Effector memory CD8-positive, alpha-beta T cell (primary cell): ENCODE results near the gene PBX3.

ENCODE experiments used
- ATAC-seq: fragments of 150-1000 bp; cut with Tn5 transposase; replicated peaks from 2 replicates; pipeline ENCODE4 v1.10.0; 2021; ENCODE audit warnings: mild to moderate bottlenecking, moderate library complexity
- DNase-seq, 3 experiments: peaks; one replicate each; pipeline ENCODE4 v3.0.0; 2021
- H3K27ac Mint-ChIP-seq, 2 donors: one replicate each; pipeline ENCODE4 v1.8.0; 2022; ENCODE audit warnings: mild to moderate bottlenecking in 2 of 2, mixed read lengths in 2 of 2, moderate library complexity in 2 of 2
- H3K27me3 Mint-ChIP-seq, 2 donors: one replicate each; pipeline ENCODE4 v1.8.0; 2022; ENCODE audit warnings: mixed read lengths in 2 of 2
- H3K36me3 Mint-ChIP-seq: one replicate; pipeline ENCODE4 v1.8.0; 2022; ENCODE audit warnings: mild to moderate bottlenecking, moderate library complexity, mixed read lengths; ENCODE audit not compliant: insufficient read depth
- H3K4me1 Mint-ChIP-seq, 2 donors: one replicate each; pipeline ENCODE4 v1.8.0; 2022; ENCODE audit warnings: low read depth in 2 of 2, mixed read lengths in 2 of 2
- H3K4me3 Mint-ChIP-seq, 2 donors: one replicate each; pipeline ENCODE4 v1.8.0; 2022; ENCODE audit warnings: mild to moderate bottlenecking in 2 of 2, mixed read lengths in 2 of 2, moderate library complexity in 2 of 2
- H3K9me3 Mint-ChIP-seq, 2 donors: one replicate each; pipeline ENCODE4 v1.8.0; 2022; ENCODE audit warnings: mixed read lengths in 2 of 2

PBX3 gene

GRCh38 chr9:125996791-125997190 is 249.6 kb downstream of the PBX3 start:
- H3K27ac Mint-ChIP-seq: no peak overlapping the region
- ATAC-seq (no peak), DNase-seq (no peak)
- peaks cover 6 to 41% of the 10 kb centered on the region in 2 donors for H3K27me3 Mint-ChIP-seq
- H3K4me1 Mint-ChIP-seq: no peaks in the 10 kb centered on the region
- H3K4me3 Mint-ChIP-seq: no peak overlapping the region
- H3K36me3 Mint-ChIP-seq: no peaks in the 10 kb centered on the region
- H3K9me3 Mint-ChIP-seq: no peaks in the 10 kb centered on the region

GRCh38 chr9:125997196-125997823 is 250.1 kb downstream of the PBX3 start:
- Mint-ChIP-seq H3K27ac (no peak overlapping the region), H3K4me3 (no peak overlapping the region), H3K4me1 (no peaks in the 10 kb centered on the region), H3K27me3 (peaks cover 6 to 41% of the 10 kb centered on the region in 2 donors), H3K9me3 (no peaks in the 10 kb centered on the region), H3K36me3 (no peaks in the 10 kb centered on the region)
- ATAC-seq (no peak), DNase-seq (no peak)

DNA sequence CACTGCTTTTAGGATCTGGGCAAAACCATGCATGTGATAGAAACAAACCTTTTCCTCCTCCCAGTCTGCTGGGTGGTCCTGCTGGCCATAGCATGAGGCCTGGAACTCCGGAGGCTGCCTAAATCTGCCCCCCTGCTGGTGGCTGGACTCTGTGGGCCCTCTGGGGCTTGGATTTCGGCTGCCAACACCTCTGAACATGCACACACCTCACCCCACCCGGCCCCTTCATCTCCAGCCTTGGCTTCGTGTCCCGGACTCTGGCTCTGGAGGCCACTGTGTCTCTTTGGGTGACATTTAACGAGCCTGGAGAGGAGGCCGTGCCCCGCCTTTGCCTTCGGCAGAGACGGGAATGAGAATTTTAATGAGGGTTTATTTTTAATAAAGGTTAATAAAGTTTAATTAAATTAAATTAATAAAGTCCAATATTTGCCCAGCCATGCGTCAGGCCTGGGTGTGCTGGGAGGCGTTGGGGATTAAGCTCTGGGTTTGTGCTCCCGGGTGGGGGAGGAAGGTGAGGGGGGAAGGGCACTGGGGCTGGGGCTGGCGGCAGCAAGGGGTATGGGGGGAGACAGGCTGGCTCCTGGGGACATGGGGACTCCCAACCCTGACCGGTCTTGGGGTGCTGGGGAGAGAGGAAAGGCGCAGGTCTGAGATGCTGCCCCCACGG is 251.8 kb downstream of the PBX3 start:
- Mint-ChIP-seq H3K4me3 (no peak overlapping the region), H3K27ac (no peak overlapping the region), H3K9me3 (no peaks in the 10 kb centered on the region), H3K36me3 (no peaks in the 10 kb centered on the region), H3K27me3 (peaks cover 6 to 41% of the 10 kb centered on the region in 2 donors), H3K4me1 (no peaks in the 10 kb centered on the region)
- DNase-seq: no peak
- no peak for ATAC-seq

DNA sequence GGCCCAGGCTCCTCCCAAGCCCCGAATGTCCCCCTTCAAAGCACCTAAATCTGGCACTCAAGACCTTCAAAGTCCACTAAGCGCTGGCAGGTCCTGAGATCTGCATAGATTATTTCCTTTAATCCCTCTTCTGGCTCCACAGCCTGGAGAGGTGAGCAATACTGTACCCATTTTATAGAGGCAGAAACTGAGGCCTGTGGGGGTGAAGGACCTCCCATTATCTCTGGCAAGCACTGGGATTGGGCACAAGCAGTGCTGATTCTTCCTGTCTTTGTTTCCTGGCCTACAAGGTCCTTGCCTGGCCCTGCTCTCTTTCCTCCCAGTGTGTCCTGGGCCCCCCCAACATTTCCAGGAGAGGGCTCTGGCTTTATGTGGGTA is 252.3 kb downstream of the PBX3 start:
- ATAC-seq: no peak
- H3K4me1 Mint-ChIP-seq: no peaks in the 10 kb centered on the region
- H3K36me3 Mint-ChIP-seq: no peaks in the 10 kb centered on the region
- H3K4me3 Mint-ChIP-seq: no peak overlapping the region
- no peak overlapping the region for H3K27ac Mint-ChIP-seq
- H3K9me3 Mint-ChIP-seq: no peaks in the 10 kb centered on the region
- no peak for DNase-seq
- peaks cover 6 to 41% of the 10 kb centered on the region in 2 donors for H3K27me3 Mint-ChIP-seq

- ATAC-seq (no peak), DNase-seq (no peak)
- Mint-ChIP-seq H3K9me3 (no peaks in the 10 kb centered on the region), H3K27ac (no peak overlapping the region), H3K4me3 (no peak overlapping the region), H3K36me3 (no peaks in the 10 kb centered on the region), H3K27me3 (peaks cover 6 to 33% of the 10 kb centered on the region in 2 donors), H3K4me1 (no peaks in the 10 kb centered on the region)
Measured at GRCh38 chr9:126000256-126000655, 253.1 kb downstream of the PBX3 start.

DNA sequence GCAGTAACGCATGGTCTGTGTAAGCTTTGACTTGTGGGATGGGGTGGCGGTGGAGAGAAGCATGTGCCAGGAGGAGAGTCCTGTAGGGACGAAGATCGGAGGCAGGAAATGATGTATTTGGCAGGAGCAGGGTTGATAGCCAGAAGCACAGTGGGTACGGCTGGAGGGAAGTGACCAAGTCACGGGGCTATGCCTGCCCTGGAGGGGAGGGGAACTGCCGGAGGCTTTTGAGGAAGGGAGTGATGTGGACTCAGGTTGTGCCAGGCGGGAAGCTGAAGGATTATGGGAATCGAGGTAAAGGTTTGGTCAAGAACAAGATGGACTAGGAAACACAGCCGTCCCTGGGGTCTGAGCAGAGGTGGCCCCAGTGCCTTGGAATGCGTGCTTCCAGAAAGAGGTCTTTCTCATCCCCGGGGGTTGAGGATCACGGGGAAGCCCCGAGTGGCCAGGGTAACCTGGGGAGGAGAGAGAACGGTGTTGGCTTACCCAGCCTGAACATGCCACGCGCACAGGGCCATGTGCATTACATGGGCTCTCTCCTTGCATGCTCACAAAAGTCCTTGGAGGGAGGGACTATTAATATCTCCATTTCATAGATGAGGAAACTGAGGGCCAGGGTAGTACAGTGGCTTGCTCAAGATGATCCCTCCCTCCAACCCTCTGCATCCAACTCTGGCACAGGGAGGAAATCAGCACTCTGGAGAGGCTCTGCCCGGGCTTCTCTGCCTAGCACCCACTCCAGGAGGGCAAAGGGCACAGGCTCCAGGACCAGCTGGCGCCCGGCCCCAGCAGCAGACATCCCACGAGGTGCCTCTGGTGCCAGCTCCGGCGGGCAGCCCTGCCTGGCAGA is 253.8 kb downstream of the PBX3 start:
- Mint-ChIP-seq H3K27ac (no peak overlapping the region), H3K36me3 (no peaks in the 10 kb centered on the region), H3K27me3 (peaks cover 6 to 26% of the 10 kb centered on the region in 2 donors), H3K4me1 (no peaks in the 10 kb centered on the region), H3K4me3 (no peak overlapping the region), H3K9me3 (no peaks in the 10 kb centered on the region)
- DNase-seq (no peak), ATAC-seq (no peak)

DNA sequence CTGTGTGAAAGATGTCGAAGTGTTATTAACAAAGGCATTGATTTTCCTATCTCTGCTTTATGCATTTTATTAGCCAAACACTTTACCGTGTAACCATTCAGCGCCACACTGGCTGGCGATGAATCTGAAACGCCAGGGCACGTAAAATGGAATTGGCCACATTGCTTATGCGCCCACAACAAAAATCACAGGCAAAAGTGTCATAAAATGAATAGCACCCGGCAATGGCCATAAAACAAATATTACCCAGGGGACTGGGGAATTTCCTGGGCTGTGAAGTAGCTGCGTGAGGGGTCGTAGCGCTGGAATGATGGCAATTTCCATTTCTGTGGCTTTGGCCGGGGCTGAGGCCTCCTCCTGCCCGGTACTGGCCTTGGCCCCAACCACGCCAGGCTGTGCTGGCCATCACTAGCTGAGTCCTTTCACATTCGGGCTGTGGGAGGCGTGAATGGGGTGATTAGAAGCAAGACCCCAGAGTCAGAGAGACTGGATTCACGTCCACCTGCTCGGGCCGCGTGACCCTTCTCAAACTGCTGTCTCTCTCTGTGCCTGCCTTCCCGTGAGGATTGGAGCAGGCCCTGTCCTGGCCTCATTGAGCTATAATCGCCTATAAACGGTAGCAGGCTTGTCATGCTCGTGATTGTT is 254.5 kb downstream of the PBX3 start:
- ATAC-seq (no peak), DNase-seq (no peak)
- Mint-ChIP-seq H3K27me3 (peaks cover 6 to 24% of the 10 kb centered on the region in 2 donors), H3K4me1 (no peaks in the 10 kb centered on the region), H3K9me3 (no peaks in the 10 kb centered on the region), H3K27ac (no peak overlapping the region), H3K36me3 (no peaks in the 10 kb centered on the region), H3K4me3 (no peak overlapping the region)

GRCh38 chr9:126002476-126003350 is 255.5 kb downstream of the PBX3 start:
- Mint-ChIP-seq H3K27ac (no peak overlapping the region), H3K4me3 (no peak overlapping the region), H3K27me3 (peaks cover 12 to 25% of the 10 kb centered on the region in 2 donors), H3K4me1 (no peaks in the 10 kb centered on the region), H3K9me3 (peaks cover 0 to 3% of the 10 kb centered on the region in 2 donors), H3K36me3 (no peaks in the 10 kb centered on the region)
- DNase-seq (no peak), ATAC-seq (no peak)

DNA sequence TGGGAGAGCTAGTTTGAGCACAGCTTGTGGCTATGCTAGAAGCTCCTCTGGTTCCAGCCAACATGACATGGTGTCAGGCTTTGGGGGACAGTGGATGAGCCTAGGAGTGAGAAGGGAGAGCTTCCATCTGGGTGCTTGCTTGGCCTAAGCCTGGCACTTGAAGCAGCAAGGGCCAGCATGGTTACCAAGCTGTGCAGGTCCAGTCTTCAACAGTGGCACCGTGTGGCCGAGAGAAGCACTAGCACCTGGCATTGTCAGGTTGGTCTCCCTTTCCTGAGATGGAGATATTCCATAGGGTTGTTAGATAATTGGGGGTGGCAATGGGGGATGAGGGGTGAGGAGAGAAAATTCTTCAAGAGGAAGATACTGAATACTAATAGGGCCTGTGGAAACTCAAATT is 261.9 kb downstream of the PBX3 start:
- no peak overlapping the region for H3K27ac Mint-ChIP-seq
- H3K9me3 Mint-ChIP-seq: peaks cover 12 to 17% of the 10 kb centered on the region in 2 donors
- DNase-seq (no peak), ATAC-seq (no peak)
- H3K36me3 Mint-ChIP-seq: no peaks in the 10 kb centered on the region
- H3K4me1 Mint-ChIP-seq: no peaks in the 10 kb centered on the region
- H3K4me3 Mint-ChIP-seq: no peak overlapping the region
- H3K27me3 Mint-ChIP-seq: peaks cover 20 to 48% of the 10 kb centered on the region in 2 donors

DNA sequence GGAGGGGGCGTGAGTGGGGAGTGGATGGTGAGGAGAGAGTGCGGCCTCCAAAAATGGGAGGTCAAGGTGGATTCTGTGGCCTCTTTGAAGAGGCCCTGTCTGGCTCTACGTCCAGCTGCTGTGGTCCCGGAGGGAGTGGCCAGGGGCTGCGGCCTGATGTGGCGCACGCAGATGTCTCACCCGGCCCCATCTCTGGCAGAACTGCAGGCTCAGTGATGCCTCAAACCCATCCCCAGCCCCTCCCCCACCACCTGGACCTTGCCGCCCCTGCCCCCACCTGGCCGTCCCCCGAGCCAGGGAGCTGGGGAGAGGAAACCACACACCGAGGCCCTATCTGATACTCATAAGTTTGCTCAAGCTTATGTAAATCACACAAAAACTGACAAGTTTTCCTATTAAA is 267.6 kb downstream of the PBX3 start:
- DNase-seq (no peak), ATAC-seq (no peak)
- H3K27me3 Mint-ChIP-seq: peaks cover 14 to 54% of the 10 kb centered on the region in 2 donors
- H3K4me1 Mint-ChIP-seq: no peaks in the 10 kb centered on the region
- peaks cover 0 to under 1% of the 10 kb centered on the region in 2 donors for H3K9me3 Mint-ChIP-seq
- H3K36me3 Mint-ChIP-seq: peaks cover 3% of the 10 kb centered on the region
- no peak overlapping the region for H3K4me3 Mint-ChIP-seq
- H3K27ac Mint-ChIP-seq: no peak overlapping the region

DNA sequence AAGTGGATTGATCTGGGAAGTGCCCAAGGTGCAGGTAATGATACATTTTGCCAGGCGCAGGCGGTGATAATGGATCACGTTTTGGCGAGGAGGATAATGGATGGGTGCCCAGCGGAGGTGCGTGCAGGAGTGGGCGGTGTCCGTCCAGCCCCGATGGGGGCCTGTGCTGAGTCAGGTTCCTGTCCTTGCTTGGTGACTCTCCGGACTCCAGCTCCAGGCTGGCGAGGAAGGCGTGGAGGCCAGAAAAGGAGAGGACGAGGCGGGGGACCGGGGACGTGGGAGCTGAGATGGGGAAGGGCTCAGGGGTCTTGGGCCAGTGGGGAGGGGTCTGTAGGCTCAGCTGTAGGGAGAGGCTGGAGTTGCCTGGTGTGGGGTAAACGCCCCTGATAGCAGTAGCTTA is 268.3 kb downstream of the PBX3 start:
- Mint-ChIP-seq H3K36me3 (peaks cover 3% of the 10 kb centered on the region), H3K4me3 (no peak overlapping the region), H3K27me3 (peaks cover 14 to 54% of the 10 kb centered on the region in 2 donors), H3K9me3 (no peaks in the 10 kb centered on the region), H3K4me1 (no peaks in the 10 kb centered on the region), H3K27ac (no peak overlapping the region)
- ATAC-seq (no peak), DNase-seq (no peak)

DNA sequence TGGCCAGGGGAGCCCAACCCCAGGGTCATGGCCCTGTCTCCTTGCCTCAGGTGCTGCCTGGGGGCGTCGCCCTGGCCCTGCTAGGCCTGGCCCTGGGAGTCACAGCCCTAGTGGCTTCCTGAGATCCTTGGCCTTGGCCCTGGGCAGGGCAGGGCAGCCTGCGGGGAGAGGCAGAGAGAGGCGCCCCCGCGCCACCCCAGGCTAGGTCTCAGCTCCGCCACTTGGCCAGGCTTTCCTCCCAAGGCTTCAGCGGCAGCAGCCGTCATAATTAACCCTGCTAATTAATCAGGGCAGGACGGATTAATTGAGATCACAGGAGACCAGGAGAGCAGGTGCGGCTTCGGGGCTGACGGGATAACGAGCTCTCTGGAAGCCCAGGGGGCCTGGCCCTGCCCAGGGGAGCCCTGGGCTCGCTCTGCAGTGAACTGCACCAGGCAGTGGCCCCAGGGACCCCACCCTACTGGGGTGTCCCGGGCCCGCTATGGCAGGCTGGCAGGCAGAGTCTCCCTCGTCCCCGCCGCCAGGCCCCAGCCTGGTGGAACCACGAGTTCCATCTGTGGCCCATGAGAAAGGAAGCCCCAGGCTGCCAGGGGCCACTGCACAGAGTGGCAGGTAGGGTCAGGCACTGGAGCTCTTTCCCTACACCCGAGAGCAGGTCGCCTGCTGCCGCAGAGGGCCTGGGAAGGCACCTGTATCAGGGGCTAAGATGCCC is 269.6 kb downstream of the PBX3 start:
- Mint-ChIP-seq H3K4me3 (no peak overlapping the region), H3K27ac (peak overlapping the region in 1 of 2 donors; percentile 56), H3K27me3 (peaks cover 24 to 53% of the 10 kb centered on the region in 2 donors), H3K4me1 (no peaks in the 10 kb centered on the region), H3K36me3 (peaks cover 3% of the 10 kb centered on the region), H3K9me3 (no peaks in the 10 kb centered on the region)
- no peak for ATAC-seq
- DNase-seq: no peak
